Measurements from ENCODE around the gene CTU2.

CTU2 gene

DNA sequence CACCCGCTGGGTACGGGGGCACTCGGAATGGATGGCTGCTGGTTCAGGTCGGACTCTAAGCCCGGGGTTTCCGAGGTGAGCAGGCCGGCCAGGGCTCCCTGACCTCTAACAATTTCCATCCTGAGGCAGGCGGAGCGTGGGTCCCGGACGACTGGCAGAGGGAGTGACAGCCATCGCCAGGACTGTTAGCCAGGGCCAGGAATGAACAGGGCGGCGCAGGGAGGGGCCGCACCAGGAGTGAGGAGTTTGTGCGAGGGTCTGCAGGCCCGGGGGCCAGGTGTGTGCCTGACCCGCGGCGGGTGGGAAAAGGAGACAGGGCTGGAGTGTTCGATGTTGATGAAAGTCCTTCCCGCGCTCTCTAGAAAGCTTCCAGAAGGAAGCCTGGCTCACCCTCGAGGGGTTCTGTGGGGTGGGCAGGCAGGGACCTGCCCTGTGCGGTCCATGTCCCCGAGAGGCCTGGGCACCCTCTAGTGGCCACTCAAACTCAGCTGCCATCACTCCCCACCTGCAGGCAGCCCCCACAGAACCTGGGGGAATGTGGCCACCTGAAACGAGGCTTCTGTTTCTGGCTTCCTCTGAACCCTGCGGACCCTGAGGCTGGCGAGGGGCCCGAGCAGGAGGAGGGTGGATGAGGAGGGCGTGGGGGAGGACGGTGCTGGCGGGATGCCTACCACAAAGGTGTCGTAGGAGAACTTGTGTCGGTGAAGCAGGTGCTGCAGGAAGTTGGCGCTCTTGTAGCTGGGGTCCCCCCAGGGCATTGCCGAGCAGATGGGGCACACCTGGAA lies 8.3 kb upstream of the CTU2 start:
- no peak for DNase-seq

DNA sequence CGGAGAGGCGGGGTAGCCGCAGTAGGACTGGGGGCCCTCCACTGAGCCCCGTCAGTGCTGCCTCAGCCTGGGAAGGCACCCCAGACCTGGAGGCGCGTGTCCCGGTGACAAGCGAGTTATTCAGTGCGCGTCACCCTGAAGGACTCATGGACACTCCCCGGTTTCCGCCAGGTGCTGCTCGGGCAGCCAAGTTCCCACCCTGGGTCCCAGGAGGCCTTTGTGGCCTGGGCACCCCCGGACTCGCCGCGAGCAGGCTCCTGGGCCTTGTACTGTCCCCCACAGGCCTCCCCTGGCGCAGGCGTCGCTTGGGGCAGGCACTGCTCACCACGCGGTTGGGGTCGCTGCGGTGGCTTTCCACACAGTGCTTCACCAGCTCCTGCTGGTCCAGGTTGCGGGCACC lies 7.7 kb upstream of the CTU2 start:
- DNase-seq = no peak

GRCh38 chr16:88699180-88699579 lies 7.1 kb upstream of the CTU2 start:
- no peak for DNase-seq

- no peak for DNase-seq
These were observed 6.0 kb upstream of the CTU2 start for GRCh38 chr16:88700322-88700635.

- DNase-seq = no peak
These were observed 5.4 kb upstream of the CTU2 start for GRCh38 chr16:88700636-88701482.

GRCh38 chr16:88701581-88702370 lies 4.5 kb upstream of the CTU2 start:
- no peak for DNase-seq

GRCh38 chr16:88702371-88703210 lies 3.7 kb upstream of the CTU2 start:
- DNase-seq = no peak

- DNase-seq = no peak
These were observed 2.6 kb upstream of the CTU2 start for GRCh38 chr16:88703486-88704309.

DNA sequence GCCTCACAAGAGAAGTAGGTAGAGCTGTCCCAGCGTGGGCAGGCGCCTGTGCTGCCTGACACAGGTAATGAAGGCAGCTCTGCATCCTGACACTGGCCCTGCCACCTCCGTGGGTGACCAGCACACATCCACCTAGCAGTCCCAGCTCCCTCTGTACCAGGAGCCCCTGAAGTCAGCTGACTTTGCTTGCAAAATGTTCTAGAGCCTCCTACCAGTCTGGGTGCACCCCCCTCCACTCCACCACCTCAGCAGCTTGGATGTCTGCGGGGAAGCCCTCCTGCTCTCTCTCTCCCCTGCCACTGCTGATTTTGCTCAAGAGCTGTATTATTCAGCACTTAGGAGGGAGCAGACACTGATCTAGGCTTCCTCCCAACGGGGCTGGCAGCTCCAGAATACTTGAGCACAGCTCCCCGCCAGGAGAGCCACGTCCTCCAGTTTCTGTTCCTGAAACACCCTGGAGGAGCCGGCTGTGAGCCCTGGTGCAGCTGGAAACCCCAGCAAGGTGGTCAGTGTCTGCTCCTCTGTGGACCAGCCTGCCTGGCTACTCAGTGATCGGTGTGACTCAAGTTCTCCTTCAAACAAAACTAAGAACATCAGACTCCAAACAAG lies 1.1 kb upstream of the CTU2 start:
- DNase-seq = no peak

- DNase-seq = no peak
These were observed 488 bp upstream of the CTU2 start for GRCh38 chr16:88705801-88706228.

DNA sequence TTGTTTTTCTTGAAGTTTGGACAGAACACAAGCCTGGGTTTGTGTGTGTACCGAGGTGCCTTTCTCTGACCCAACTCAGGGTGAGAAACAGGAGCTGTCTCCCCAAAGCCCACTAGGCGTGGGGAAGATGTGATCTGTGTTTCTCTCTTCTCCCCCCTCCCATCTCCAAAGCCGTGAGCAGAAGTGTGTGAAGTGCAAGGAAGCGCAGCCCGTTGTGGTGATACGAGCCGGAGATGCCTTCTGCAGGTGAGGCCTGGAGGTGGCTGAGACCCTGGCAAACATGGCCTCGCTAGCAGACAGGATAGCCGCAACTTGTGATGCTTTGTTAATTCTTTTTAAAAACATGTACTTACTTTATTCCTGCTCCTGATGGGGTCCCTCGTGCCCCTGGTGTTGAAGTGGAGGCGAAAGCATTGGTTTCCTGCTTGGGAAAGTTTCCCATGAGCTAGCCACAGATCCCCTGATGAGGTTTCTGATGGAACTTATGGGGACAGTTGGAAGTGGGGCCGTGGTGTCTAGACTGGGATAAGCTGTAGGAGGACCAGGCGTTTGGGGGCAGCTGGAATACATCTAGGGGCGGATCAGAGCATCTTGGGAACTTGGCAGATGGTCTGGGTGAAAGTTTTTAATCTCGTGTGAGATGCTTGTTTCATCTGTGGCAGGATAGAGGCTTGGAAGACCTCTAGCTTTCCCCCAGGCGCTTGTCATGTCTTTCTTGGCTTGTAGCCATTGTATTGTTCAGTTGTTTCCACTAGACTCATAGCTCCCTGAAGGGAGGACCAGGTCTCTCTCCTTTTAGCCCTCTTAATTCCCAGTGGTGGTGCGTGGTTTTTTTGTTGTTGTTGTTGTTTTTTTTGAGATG lies 893 bp downstream of the CTU2 start:
- DNase-seq = no peak

GRCh38 chr16:88710556-88710955 lies 4.3 kb downstream of the CTU2 start:
- no peak for DNase-seq

DNA sequence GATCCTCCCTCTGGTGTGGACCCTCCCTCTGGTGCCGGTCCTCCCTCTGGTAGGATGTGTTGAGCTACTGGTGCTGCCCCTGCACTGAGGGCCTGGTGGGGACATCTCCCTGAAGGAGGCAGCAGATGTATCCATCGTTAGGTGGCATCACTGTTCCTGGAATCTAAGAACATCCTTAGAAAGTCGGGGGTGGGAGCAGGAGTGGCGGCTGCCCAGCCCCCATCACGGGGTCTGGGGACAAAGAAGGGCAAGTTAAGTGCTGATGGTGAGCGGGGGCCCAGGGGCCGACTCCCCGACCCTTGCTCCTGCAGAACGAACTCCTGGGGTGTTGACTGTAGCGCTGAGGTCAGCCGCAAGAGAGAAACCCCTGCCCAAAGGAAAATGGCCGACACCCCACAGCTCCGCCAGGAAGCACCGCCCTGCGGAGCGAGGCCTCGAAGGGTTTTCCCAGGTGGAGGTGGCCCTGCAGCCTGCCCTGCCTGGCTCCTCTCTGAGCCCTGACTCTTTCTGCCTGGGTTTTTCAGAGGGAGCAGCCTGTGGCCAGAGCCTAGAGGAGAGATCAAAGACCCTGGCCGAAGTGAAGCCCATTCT lies 5.5 kb downstream of the CTU2 start:
- DNase-seq = no peak

DNA sequence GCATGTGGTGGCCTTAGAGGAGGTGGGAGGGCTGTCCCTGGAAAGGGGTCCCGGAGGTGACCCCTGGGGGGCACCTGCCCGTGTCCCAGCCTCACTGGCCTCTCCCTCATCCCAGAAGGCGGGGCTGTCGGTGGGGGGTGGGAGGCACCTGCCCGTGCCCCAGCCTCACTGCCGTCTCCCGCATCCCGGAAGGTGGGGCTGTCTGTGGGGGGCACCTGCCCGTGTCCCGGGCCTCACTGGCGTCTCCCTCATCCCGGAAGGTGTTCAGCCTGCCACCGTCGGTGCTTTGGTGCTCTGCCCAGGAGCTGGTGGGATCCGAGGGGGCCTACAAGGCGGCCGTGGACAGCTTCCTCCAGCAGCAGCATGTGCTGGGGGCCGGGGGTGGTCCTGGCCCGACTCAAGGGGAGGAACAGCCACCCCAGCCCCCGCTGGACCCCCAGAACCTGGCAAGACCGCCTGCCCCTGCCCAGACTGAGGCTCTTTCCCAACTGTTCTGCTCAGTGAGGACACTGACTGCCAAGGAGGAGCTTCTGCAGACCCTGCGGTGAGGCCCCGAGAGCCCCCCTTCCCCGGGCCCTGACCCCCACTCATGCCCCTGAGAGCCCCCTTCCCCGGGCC lies 6.2 kb downstream of the CTU2 start:
- DNase-seq = no peak

- DNase-seq = no peak
These were observed 6.8 kb downstream of the CTU2 start for GRCh38 chr16:88713054-88713453.

DNA sequence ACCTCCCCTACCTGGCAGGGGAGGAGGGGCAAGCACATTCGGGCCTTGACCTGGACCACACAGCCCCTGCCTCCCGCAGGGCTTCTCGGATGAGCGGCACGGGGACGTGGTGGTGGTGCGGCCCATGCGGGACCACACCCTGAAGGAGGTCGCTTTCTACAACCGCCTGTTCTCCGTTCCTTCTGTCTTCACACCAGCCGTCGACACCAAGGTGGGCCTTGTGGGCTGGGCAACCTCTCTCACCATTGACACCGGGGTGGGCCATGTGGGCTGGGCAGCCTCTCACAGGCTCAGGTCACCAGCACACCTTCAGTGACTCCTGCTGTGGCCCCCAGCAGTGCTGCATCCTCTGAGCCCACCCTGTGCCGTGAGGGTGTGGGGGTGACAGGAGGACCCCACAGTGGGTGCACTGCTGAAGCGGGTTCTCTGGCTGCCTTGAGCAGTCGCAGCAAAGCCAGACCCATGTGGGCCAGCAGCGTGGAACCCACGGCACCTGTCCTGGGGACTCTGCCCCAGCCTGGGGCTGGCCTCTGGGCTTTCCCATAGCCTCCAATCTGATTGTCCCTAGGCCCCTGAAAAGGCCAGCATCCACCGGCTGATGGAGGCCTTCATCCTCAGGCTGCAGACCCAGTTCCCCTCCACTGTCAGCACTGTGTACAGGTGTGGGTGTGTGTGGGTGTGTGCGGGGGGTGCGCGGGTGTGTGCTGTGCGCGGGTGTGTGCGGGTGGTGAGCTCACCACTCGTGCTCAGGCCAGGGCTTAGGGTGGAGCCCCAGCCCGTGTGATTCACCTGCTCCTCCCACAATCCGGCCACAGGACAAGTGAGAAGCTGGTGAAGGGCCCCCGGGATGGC lies 7.5 kb downstream of the CTU2 start:
- no peak for DNase-seq

- DNase-seq = no peak
These were observed 8.4 kb downstream of the CTU2 start for GRCh38 chr16:88714420-88715302.
